ENCODE measurements around the gene CYP46A1. TPM values are rescaled to one million over a fixed set of nuclear protein-coding genes. Genes with fewer than 3 reads are reported as not detected.

CYP46A1 gene
- total and polyA plus RNA-seq, 2 donors (not counting 1 experiment from before 2014, with no cell fraction given), result 0.27 to 0.28 TPM

DNA sequence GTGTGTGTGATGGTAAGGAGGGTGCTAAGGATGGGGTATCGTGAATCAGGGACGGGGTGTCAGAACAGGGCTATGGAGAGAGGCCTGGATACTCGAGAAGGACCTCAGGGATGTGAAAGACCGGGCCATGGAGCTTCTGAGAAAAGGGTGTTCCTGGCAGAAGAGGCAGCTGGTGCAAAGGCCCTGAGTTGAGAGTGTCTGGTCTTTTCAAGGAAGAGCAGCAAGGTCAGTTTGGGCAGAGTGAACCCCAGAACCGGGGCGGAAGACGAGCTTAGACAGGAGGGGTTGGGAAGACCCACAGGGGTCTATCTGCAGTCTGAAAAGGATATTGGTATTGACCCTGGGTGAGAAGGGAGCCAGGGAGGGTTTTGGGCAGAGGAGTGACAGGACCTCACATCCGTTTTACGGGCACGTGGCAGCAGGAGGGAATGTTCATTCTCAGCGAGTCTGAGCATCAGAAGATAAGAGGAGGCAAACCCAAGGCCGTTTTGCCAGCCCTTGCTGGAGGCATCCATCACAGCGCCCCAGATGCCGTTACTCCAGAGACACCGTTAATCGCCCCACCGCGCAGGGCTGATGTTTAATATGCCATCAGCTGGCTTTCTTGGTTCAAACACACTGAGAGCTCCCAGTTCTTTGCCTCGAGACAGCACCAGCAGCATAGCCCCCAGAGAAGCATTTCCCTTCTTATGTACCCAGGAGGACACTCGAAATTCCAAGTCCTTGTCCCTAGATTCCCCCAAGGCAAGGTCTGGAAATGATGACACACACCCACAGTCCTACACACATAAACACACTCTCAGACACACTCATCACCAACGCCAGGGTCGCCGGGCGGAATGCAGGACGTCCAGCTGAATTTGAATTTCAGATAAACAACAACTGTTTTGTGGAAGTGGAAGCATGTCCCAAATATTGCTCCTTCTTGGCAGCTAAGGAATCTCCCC, 67.7 kb downstream of the CYP46A1 start:
- Histone ChIP-seq H3K9me3 (ENCODE audit: control extremely low read depth in 1 of 3, control insufficient read depth in 2 of 3, insufficient read depth in 1 of 3, low read length in 2 of 3) (peaks cover 0 to 2% (median 0%) of the 10 kb centered on the region in 3 donors), H3K27me3 (replicated peaks in 1 of 4; ENCODE audit: control extremely low read depth in 1 of 4, control insufficient read depth in 3 of 4, insufficient read depth in 4 of 4, low read length in 3 of 4) (peaks cover 0 to 39% (median 3%) of the 10 kb centered on the region in 4 experiments), H3K4me2 (replicated peaks; ENCODE audit: low read depth, low read length, poor library complexity, severe bottlenecking) (no peak overlapping the region), H4K20me1 (ENCODE audit: control insufficient read depth, insufficient read depth, low read length, poor library complexity, severe bottlenecking) (no peaks in the 10 kb centered on the region), H3K4me3 (ENCODE audit: control extremely low read depth in 1 of 5, extremely low read depth in 1 of 5, insufficient read depth in 1 of 5, low read depth in 2 of 5, low read length in 4 of 5) (no peak overlapping the region), H3K36me3 (replicated peaks in 1 of 2; ENCODE audit: control extremely low read depth in 1 of 2, control insufficient read depth in 1 of 2, extremely low read depth in 1 of 2, insufficient read depth in 2 of 2, low read length in 1 of 2) (no peaks in the 10 kb centered on the region), H3K79me2 (ENCODE audit: control insufficient read depth, insufficient read depth, low read length) (no peaks in the 10 kb centered on the region), H2AFZ (ENCODE audit: insufficient read depth, low read depth, low read length, poor library complexity, severe bottlenecking) (no peak overlapping the region), H3K4me1 (ENCODE audit: control insufficient read depth in 2 of 2, insufficient read depth in 2 of 2, low read length in 2 of 2) (peaks cover 0 to 6% of the 10 kb centered on the region in 2 donors), H3K27ac (ENCODE audit: low read length in 2 of 2) (no peak overlapping the region), H3K9ac (ENCODE audit: low read length) (no peak overlapping the region)
- H3K27me3 Mint-ChIP-seq, result peaks cover 42% of the 10 kb centered on the region
- intact Hi-C loops (cut with micrococcal nuclease), result no loop called here
- ChIA-PET POLR2A (no interaction called here), CTCF (interaction anchor here (0.7 kb wide), 1 partner anchor 21 kb away, joined by 3 read pairs; no protein-coding TSS in a partner anchor)
- no peak for ATAC-seq (ENCODE audit: low read depth)
- no peak for DNase-seq
- 29% methylated on average over 25 of the region's 25 CpGs for WGBS (ENCODE audit: insufficient coverage)
- H3K4me1 Mint-ChIP-seq, result peaks cover 10% of the 10 kb centered on the region
- no peaks in the 10 kb centered on the region for H3K9me3 Mint-ChIP-seq (ENCODE audit: insufficient read depth)
- no peak overlapping the region for H3K27ac Mint-ChIP-seq
- TF ChIP-seq CTCF (IDR thresholded peaks at IDR 0.05), result no peak
- no peak for TF ChIP-seq EZH2 (IDR thresholded peaks at IDR 0.05; ENCODE audit: borderline replicate concordance, insufficient read depth, low read depth, low read length, poor library complexity, severe bottlenecking)
- no peak overlapping the region for H3K4me3 Mint-ChIP-seq

Data from B cell (primary cell).